Loucy (cell line): ENCODE data around the gene SMAD5.

ENCODE experiments used
- CTCF ChIP-seq: fragments of 200-600 bp; sonication (generic); conservative IDR thresholded peaks from 2 replicates; pipeline ENCODE4 v1.5.1; 2014; ENCODE audit warnings: mild to moderate bottlenecking, antibody characterized with exemption, low read length
- EZH2phosphoT487 ChIP-seq: fragments of 200-600 bp; IDR thresholded peaks from 2 replicates; pipeline ENCODE4 v1.6.1; 2018; ENCODE audit warnings: antibody characterized with exemption, mild to moderate bottlenecking, moderate library complexity, borderline replicate concordance

GRCh38 chr5:136098176-136098575, 34.5 kb upstream of the SMAD5 start:
- TF ChIP-seq CTCF = no peak
- no peak for TF ChIP-seq EZH2phosphoT487
